ENCODE data around the gene SAP30. TPM values are rescaled to one million over a fixed set of nuclear protein-coding genes. Genes with fewer than 3 reads are reported as not detected.

The SAP30 gene
- total and polyA plus RNA-seq, 10 of the 15 experiments (the other 5 are each of a cell fraction or from before 2014, with no cell fraction given) = 5.0 to 56.9 (median 23.6) TPM

DNA sequence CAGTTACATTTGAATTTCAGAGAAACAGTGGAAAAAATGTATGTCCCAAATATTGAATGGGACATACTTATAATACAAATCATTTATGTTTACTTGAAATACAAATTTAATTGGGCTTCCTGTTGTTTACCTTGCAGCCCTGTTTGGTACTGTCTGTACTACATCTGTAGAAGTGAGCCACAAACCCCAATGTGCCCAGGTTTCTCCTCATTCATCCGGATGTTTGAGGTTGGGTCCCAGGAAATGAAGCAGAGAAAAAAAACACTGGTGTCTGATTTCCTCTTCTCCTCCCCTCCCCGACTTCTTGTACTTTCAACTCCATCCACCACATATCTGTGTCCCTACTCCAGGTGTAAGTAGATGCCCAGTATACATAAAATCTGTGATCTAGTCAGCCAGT lies 55.3 kb downstream of the SAP30 start:
- CTCF ChIA-PET = interaction anchor here (0.7 to 1.7 kb wide), 3 partner anchors 10 to 413 kb away, joined by 3 to 6 read pairs (median 5); no protein-coding TSS in a partner anchor
- POLR2A ChIA-PET = no interaction called here
- H3K27ac ChIP-seq (ENCODE audit: control insufficient read depth, insufficient read depth) = no peak overlapping the region
- FAIRE-seq (no peak), DNase-seq (ENCODE audit: low read depth, low spot score) (no peak), ATAC-seq (no peak)
- in situ Hi-C loops (cut with MboI) (loop anchor here (10.0 kb wide), 1 partner anchor 69 kb away; no protein-coding TSS in a partner anchor), intact Hi-C loops (cut with micrococcal nuclease; ENCODE audit: unreplicated experiment) (no loop called here)
- no peaks in the 10 kb centered on the region for H3K36me3 ChIP-seq (ENCODE audit: control insufficient read depth in 2 of 2, insufficient read depth in 2 of 2, low read length in 1 of 2)
- H3K4me1 ChIP-seq (ENCODE audit: control insufficient read depth, insufficient read depth, low read length) = no peaks in the 10 kb centered on the region
- SMC1A ChIA-PET (ENCODE audit: uncharacterized antibody, unreplicated experiment) = no interaction called here
- TF ChIP-seq, protein P1, sequence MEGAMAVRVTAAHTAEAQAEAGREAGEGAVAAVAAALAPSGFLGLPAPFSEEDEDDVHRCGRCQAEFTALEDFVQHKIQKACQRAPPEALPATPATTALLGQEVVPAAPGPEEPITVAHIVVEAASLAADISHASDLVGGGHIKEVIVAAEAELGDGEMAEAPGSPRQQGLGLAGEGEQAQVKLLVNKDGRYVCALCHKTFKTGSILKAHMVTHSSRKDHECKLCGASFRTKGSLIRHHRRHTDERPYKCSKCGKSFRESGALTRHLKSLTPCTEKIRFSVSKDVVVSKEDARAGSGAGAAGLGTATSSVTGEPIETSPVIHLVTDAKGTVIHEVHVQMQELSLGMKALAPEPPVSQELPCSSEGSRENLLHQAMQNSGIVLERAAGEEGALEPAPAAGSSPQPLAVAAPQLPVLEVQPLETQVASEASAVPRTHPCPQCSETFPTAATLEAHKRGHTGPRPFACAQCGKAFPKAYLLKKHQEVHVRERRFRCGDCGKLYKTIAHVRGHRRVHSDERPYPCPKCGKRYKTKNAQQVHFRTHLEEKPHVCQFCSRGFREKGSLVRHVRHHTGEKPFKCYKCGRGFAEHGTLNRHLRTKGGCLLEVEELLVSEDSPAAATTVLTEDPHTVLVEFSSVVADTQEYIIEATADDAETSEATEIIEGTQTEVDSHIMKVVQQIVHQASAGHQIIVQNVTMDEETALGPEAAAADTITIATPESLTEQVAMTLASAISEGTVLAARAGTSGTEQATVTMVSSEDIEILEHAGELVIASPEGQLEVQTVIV (IDR thresholded peaks at IDR 0.05; ENCODE audit: borderline replicate concordance, partially characterized antibody) = no peak
- TF ChIP-seq MYC (IDR thresholded peaks at IDR 0.05; ENCODE audit: insufficient read depth, insufficient read length, insufficient replicate concordance, low read length, severe bottlenecking) (no peak), BMI1 (IDR thresholded peaks at IDR 0.05; ENCODE audit: borderline replicate concordance) (no peak), SMARCA5 (IDR thresholded peaks at IDR 0.05) (no peak), ATF7 (IDR thresholded peaks at IDR 0.05; ENCODE audit: low read depth) (no peak), ZZZ3 (IDR thresholded peaks at IDR 0.05; ENCODE audit: control insufficient read depth, insufficient read length, low read depth) (no peak), JUNB (IDR thresholded peaks at IDR 0.05) (no peak), ZNF207 (IDR thresholded peaks at IDR 0.05; ENCODE audit: borderline replicate concordance) (no peak), CBX3 (IDR thresholded peaks at IDR 0.05; ENCODE audit: borderline replicate concordance, low read depth) (no peak), FOXM1 (IDR thresholded peaks at IDR 0.05; ENCODE audit: low read depth, low read length) (no peak), SMAD5 (IDR thresholded peaks at IDR 0.05; ENCODE audit: low read depth) (no peak)
- TF ChIP-seq, protein P2, sequence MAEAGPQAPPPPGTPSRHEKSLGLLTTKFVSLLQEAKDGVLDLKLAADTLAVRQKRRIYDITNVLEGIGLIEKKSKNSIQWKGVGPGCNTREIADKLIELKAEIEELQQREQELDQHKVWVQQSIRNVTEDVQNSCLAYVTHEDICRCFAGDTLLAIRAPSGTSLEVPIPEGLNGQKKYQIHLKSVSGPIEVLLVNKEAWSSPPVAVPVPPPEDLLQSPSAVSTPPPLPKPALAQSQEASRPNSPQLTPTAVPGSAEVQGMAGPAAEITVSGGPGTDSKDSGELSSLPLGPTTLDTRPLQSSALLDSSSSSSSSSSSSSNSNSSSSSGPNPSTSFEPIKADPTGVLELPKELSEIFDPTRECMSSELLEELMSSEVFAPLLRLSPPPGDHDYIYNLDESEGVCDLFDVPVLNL (IDR thresholded peaks at IDR 0.05; ENCODE audit: low read depth, low read length) = no peak
- TF ChIP-seq, protein P3, sequence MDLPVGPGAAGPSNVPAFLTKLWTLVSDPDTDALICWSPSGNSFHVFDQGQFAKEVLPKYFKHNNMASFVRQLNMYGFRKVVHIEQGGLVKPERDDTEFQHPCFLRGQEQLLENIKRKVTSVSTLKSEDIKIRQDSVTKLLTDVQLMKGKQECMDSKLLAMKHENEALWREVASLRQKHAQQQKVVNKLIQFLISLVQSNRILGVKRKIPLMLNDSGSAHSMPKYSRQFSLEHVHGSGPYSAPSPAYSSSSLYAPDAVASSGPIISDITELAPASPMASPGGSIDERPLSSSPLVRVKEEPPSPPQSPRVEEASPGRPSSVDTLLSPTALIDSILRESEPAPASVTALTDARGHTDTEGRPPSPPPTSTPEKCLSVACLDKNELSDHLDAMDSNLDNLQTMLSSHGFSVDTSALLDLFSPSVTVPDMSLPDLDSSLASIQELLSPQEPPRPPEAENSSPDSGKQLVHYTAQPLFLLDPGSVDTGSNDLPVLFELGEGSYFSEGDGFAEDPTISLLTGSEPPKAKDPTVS (IDR thresholded peaks at IDR 0.05; ENCODE audit: low read depth, low read length) = no peak
- TF ChIP-seq, protein P4, sequence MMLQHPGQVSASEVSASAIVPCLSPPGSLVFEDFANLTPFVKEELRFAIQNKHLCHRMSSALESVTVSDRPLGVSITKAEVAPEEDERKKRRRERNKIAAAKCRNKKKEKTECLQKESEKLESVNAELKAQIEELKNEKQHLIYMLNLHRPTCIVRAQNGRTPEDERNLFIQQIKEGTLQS (IDR thresholded peaks at IDR 0.05; ENCODE audit: borderline replicate concordance, extremely low read depth, low read depth, low read length) = no peak
- H3K4me2 ChIP-seq (ENCODE audit: control insufficient read depth, insufficient read depth) = no peak overlapping the region
- H3K9me3 ChIP-seq (replicated peaks; ENCODE audit: control insufficient read depth, insufficient read depth, low read length) = no peaks in the 10 kb centered on the region
- no peak overlapping the region for H3K9ac ChIP-seq (ENCODE audit: control insufficient read depth, insufficient read depth, low read length)
- no peaks in the 10 kb centered on the region for H4K20me1 ChIP-seq (ENCODE audit: control insufficient read depth, insufficient read depth)
- H3K27me3 ChIP-seq (replicated peaks in 1 of 2; ENCODE audit: control insufficient read depth in 2 of 2, insufficient read depth in 2 of 2, low read length in 1 of 2) = no peaks in the 10 kb centered on the region
- H2AFZ ChIP-seq (ENCODE audit: control insufficient read depth, low read depth, low read length) = no peak overlapping the region
- H3K4me3 ChIP-seq = no peak overlapping the region
- BruUV-seq (replicated peaks) = no TSS peak
- no peaks in the 10 kb centered on the region for H3K79me2 ChIP-seq (ENCODE audit: control insufficient read depth, insufficient read depth, low read length)
- RAD21 ChIA-PET (ENCODE audit: unreplicated experiment) = interaction anchor here (1.2 kb wide), 1 partner anchor 125 kb away, joined by 3 read pairs; no protein-coding TSS in a partner anchor
- WGBS (ENCODE audit: insufficient coverage, insufficient replicate concordance, low lambda C conversion rate, missing lambda C conversion rate) = 48% methylated on average over 2 of the region's 2 CpGs
